SK-N-SH (cell line): ENCODE data around the gene FTSJ1.

Source experiments
- CHD2 ChIP-seq: fragments of 150-350 bp; IDR thresholded peaks from 2 replicates; pipeline ENCODE4 v1.6.1; 2018; ENCODE audit warnings: low read length; ENCODE audit not compliant: partially characterized antibody
- CTCF ChIP-seq: fragments of 200-600 bp; sonication (generic); IDR thresholded peaks from 2 replicates; pipeline ENCODE4 v1.6.1; 2017; ENCODE audit warnings: antibody characterized with exemption, mild to moderate bottlenecking, moderate library complexity
- EP300 ChIP-seq, 2 experiments: IDR thresholded peaks; 2 replicates each; pipeline versions ENCODE4 v1.4.0 to v1.6.1; 2012; ENCODE audit warnings: borderline replicate concordance in 1 of 2, low read depth in 1 of 2, low read length in 1 of 2
- EZH2phosphoT487 ChIP-seq: fragments of 200-600 bp; sonication (generic); IDR thresholded peaks from 2 replicates; pipeline ENCODE4 v1.6.1; 2017; ENCODE audit warnings: low read depth, mixed run types, mild to moderate bottlenecking, antibody characterized with exemption, moderate library complexity, borderline replicate concordance
- FOXJ3 ChIP-seq: sonication (generic); formaldehyde crosslinking; IDR thresholded peaks from 2 replicates; pipeline ENCODE4 v1.5.1; 2020; ENCODE audit warnings: mild to moderate bottlenecking, missing genetic modification reagents
- GABPA ChIP-seq: IDR thresholded peaks from 2 replicates; pipeline ENCODE4 v1.4.0; 2012; ENCODE audit warnings: low read depth, mild to moderate bottlenecking
- GATA2 ChIP-seq: sonication (generic); formaldehyde crosslinking; IDR thresholded peaks from 2 replicates; pipeline ENCODE4 v1.5.0; 2020; ENCODE audit warnings: mild to moderate bottlenecking, missing genetic modification reagents
- MAX ChIP-seq: IDR thresholded peaks from 2 replicates; pipeline ENCODE4 v1.4.0; 2012; ENCODE audit warnings: low read depth
- NRF1 ChIP-seq: IDR thresholded peaks from 2 replicates; pipeline ENCODE4 v1.6.1; 2012; ENCODE audit warnings: low read depth, mild to moderate bottlenecking, low read length
- POLR2AphosphoS5 ChIP-seq: IDR thresholded peaks from 2 replicates; pipeline ENCODE4 v1.6.1; 2012; ENCODE audit warnings: low read depth, low read length
- RFX5 ChIP-seq: IDR thresholded peaks from 2 replicates; pipeline ENCODE4 v1.6.1; 2012; ENCODE audit warnings: mild to moderate bottlenecking, improper control_type of control experiment, low read length
- SIN3A ChIP-seq: IDR thresholded peaks from 2 replicates; pipeline ENCODE4 v1.6.1; 2012; ENCODE audit warnings: low read depth, mild to moderate bottlenecking, low read length, moderate library complexity, borderline replicate concordance
- USF2 ChIP-seq: fragments of 150-350 bp; IDR thresholded peaks from 2 replicates; pipeline ENCODE4 v1.6.1; 2017; ENCODE audit warnings: antibody characterized with exemption, low read length, low read depth, borderline replicate concordance
- YY1 ChIP-seq: IDR thresholded peaks from 2 replicates; pipeline ENCODE4 v1.4.0; 2012; ENCODE audit warnings: low read depth, mild to moderate bottlenecking

- TF ChIP-seq CTCF (no peak), POLR2AphosphoS5 (no peak), USF2 (no peak), EP300 (IDR thresholded peaks at IDR 0.05; ENCODE audit: borderline replicate concordance in 1 of 2, low read depth in 1 of 2, low read length in 1 of 2) (no peak), FOXJ3 (CRISPR knock-in tag) (no peak), CHD2 (no peak), MAX (no peak), NRF1 (no peak), GATA2 (CRISPR knock-in tag) (no peak), SIN3A (no peak), EZH2phosphoT487 (no peak), YY1 (no peak), GABPA (no peak), RFX5 (no peak)
Observed at GRCh38 chrX:48532161-48532560, 56.2 kb downstream of the FTSJ1 start.
